ENCODE data around the gene FAM187B. TPM values are rescaled to one million over a fixed set of nuclear protein-coding genes. Genes with fewer than 3 reads are reported as not detected.

FAM187B gene
- total RNA-seq, 2 experiments from 2014 or later = not detected

DNA sequence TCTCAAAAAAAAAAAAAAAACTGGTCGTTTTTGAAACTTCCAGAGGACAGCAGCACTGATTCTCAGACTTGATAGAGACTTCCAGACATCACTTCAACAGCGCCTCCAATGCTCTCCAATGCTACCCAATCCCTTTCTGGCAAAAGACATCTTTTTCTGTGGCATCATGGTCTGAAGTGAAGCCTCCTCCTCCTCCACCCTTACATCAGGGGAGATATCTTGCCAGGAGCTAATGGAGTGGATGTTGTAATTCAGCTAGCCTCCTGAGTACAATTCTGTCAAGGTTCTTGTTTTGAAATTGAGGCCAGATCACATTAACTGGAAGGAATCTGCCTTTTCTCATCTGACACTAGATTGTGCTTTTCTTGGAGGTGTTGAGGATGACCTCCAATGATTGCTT lies 49.8 kb downstream of the FAM187B start:
- ATAC-seq = no peak
- CTCF ChIA-PET = interaction anchor here (0.9 to 2.3 kb wide), 6 partner anchors 10 to 43 kb away, joined by 3 to 7 read pairs (median 3); partner anchors contain the start of gene FXYD5
- peaks cover 17% of the 10 kb centered on the region for H3K36me3 Mint-ChIP-seq (ENCODE audit: low read depth)
- no peak for DNase-seq
- H3K27me3 Mint-ChIP-seq (ENCODE audit: low read depth) = no peaks in the 10 kb centered on the region
- no peak overlapping the region for H3K4me3 Mint-ChIP-seq
- POLR2A ChIA-PET = interaction anchor here (0.9 to 2.5 kb wide), 4 partner anchors 9 to 61 kb away, joined by 3 to 11 read pairs (median 6); no protein-coding TSS in a partner anchor
- H3K27ac Mint-ChIP-seq = peak overlapping the region; percentile 9
- peaks cover 41% of the 10 kb centered on the region for H3K4me1 Mint-ChIP-seq (ENCODE audit: low read depth)
- H3K9me3 Mint-ChIP-seq (ENCODE audit: insufficient read depth) = no peaks in the 10 kb centered on the region

DNA sequence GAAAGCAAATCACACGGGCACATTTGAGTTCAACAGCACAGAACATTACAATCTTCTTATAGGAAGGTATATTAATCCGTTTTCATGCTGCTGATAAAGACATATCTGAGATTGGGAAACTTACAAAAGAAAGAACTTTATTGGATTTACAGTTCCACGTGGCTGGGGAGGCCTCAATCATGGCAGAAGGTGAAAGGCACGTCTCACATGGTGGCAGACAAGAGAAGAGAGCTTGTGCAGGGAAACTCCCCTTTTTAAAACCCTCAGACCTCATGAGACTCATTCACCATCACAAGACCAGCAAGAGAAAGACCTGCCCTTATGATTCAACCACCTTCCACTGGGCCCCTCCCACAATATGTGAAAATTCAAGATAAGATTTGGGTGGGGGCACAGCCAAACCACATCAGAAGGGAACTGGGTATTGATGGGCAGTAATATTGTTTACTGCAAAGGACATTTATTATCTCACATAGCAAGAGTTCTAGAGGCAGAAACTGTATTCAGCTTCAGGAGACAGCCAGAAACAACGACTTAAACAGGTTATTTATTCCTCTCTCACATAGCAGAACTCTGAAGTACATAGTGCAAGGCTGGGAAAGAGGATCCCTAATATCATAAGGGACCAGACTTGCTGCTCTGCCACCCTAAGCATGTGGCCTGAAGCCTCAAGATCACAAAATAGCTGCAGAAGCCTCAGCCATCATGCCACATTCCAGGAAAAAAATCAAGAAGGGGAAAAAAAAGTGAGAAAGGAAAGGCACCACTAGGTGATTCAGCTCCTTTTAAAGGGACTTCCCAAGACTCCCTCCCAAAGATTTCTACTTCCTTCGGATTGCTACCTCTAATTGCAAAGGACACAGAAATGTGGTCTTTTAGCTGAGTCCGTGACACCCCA lies 50.9 kb downstream of the FAM187B start:
- Mint-ChIP-seq H3K4me1 (ENCODE audit: low read depth) (peaks cover 43% of the 10 kb centered on the region), H3K9me3 (ENCODE audit: insufficient read depth) (peaks cover 4% of the 10 kb centered on the region), H3K27ac (no peak overlapping the region), H3K4me3 (no peak overlapping the region), H3K27me3 (ENCODE audit: low read depth) (no peaks in the 10 kb centered on the region), H3K36me3 (ENCODE audit: low read depth) (peaks cover 22% of the 10 kb centered on the region)
- no peak for ATAC-seq
- ChIA-PET POLR2A (interaction anchor here (1.4 to 2.5 kb wide), 2 partner anchors 8 to 10 kb away, joined by 6 to 11 read pairs; no protein-coding TSS in a partner anchor), CTCF (interaction anchor here (1.0 to 2.7 kb wide), 4 partner anchors 13 to 36 kb away, joined by 3 to 8 read pairs (median 3); no protein-coding TSS in a partner anchor)
- DNase-seq = no peak

DNA sequence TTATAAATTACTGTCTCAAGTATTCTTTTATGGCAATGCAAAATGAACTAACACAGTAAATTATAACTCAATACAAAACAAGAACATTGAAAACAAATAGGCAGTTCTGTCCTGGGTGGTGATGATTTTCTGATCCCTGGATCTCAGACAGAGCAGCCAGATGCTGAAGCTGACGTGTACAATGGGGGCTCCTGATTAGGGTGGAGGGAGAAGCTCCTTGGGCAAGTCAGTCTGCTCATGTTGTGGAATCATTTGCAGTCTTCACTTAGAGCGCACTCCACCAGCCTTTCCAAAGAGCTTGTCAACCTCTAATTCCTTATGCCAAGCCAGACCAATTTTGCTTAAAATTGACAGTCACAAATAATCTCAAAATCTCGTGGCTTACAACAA lies 52.4 kb downstream of the FAM187B start:
- ATAC-seq (no peak), DNase-seq (no peak)
- Mint-ChIP-seq H3K4me1 (ENCODE audit: low read depth) (peaks cover 55% of the 10 kb centered on the region), H3K9me3 (ENCODE audit: insufficient read depth) (peaks cover 4% of the 10 kb centered on the region), H3K27ac (no peak overlapping the region), H3K27me3 (ENCODE audit: low read depth) (no peaks in the 10 kb centered on the region), H3K4me3 (no peak overlapping the region), H3K36me3 (ENCODE audit: low read depth) (peaks cover 32% of the 10 kb centered on the region)
- POLR2A ChIA-PET = interaction anchor here (0.8 kb wide), 1 partner anchor 27 kb away, joined by 3 read pairs; no protein-coding TSS in a partner anchor
- CTCF ChIA-PET = interaction anchor here (2.7 kb wide), 1 partner anchor 34 kb away, joined by 8 read pairs; no protein-coding TSS in a partner anchor

Other genes with a start within 250 kb of the FAM187B start
- 10 to 100 TPM; 76.2 to 81.8 TPM for gene GRAMD1A, start 228.4 kb downstream of the FAM187B start, total RNA-seq
- gene SCN1B, start 198.3 kb downstream of the FAM187B start, total RNA-seq = under 1 TPM; 0.37 to 0.57 TPM
- not detected for gene HPN, start 187.0 kb downstream of the FAM187B start, total RNA-seq
- not detected for gene FXYD3, start 112.9 kb downstream of the FAM187B start, total RNA-seq
- under 1 TPM; 0.13 TPM for gene LGI4, start 93.7 kb downstream of the FAM187B start, total RNA-seq
- 1 to 10 TPM; 1.3 to 1.4 TPM for gene FXYD1, start 89.9 kb downstream of the FAM187B start, total RNA-seq
- 1 to 10 TPM; 4.1 to 5.2 TPM for gene FXYD7, start 85.5 kb downstream of the FAM187B start, total RNA-seq
- 100 to 1,000 TPM; 338 to 384 TPM for gene FXYD5, start 74.0 kb downstream of the FAM187B start, total RNA-seq
- 10 to 100 TPM; 25.5 to 25.9 TPM for gene LSR, start 20.3 kb upstream of the FAM187B start, total RNA-seq
- gene USF2, start 40.2 kb upstream of the FAM187B start, total RNA-seq = 100 to 1,000 TPM; 125 to 138 TPM
- under 1 TPM; 0.50 to 0.63 TPM for gene HAMP, start 53.8 kb upstream of the FAM187B start, total RNA-seq
- under 1 TPM in 1 of 2 experiments, not detected in 1; 0.26 TPM for gene MAG, start 63.4 kb upstream of the FAM187B start, total RNA-seq
- gene CD22, start 100.4 kb upstream of the FAM187B start, total RNA-seq = under 1 TPM; 0.52 to 0.63 TPM
- not detected for gene FFAR1, start 119.2 kb upstream of the FAM187B start, total RNA-seq
- not detected for gene FFAR3, start 129.7 kb upstream of the FAM187B start, total RNA-seq
- gene GPR42, start 142.3 kb upstream of the FAM187B start, total RNA-seq = not detected
- gene FFAR2, start 219.5 kb upstream of the FAM187B start, total RNA-seq = not detected